Measurements from ENCODE around the gene PYDC2. TPM values are rescaled to one million over a fixed set of nuclear protein-coding genes. Genes with fewer than 3 reads are reported as not detected.

PYDC2 gene
- total and polyA plus RNA-seq, 7 donors, result not detected

- no peak for TF ChIP-seq CTCF (IDR thresholded peaks at IDR 0.05)
- H3K27me3 ChIP-seq (ENCODE audit: insufficient read depth in 3 of 3, low read length in 2 of 3), result no peaks in the 10 kb centered on the region
- no peak for DNase-seq
- no peak for ATAC-seq
- H3K36me3 ChIP-seq (ENCODE audit: insufficient read depth in 1 of 2, low read depth in 1 of 2), result no peaks in the 10 kb centered on the region
- intact Hi-C loops (cut with DNase I), result no loop called here
- H3K27ac ChIP-seq, result no peak overlapping the region
- H3K4me3 ChIP-seq, result no peak overlapping the region
- 20 to 35% (median 27%) methylated on average over 2 of the region's 2 CpGs for WGBS, 3 donors
- H3K9me3 ChIP-seq, result peaks cover 6% of the 10 kb centered on the region
- no peaks in the 10 kb centered on the region for H3K4me1 ChIP-seq
Measured at GRCh38 chr3:191435981-191436380, 25.0 kb upstream of the PYDC2 start.

GRCh38 chr3:191438150-191438814 is 22.7 kb upstream of the PYDC2 start:
- Histone ChIP-seq H3K4me3 (no peak overlapping the region), H3K36me3 (ENCODE audit: insufficient read depth in 1 of 2, low read depth in 1 of 2) (no peaks in the 10 kb centered on the region), H3K4me1 (no peaks in the 10 kb centered on the region), H3K9me3 (no peaks in the 10 kb centered on the region), H3K27ac (no peak overlapping the region), H3K27me3 (ENCODE audit: insufficient read depth in 3 of 3, low read length in 2 of 3) (no peaks in the 10 kb centered on the region)
- ATAC-seq (no peak), DNase-seq (no peak)
- WGBS, 3 donors, result 72 to 80% (median 74%) methylated on average over 2 of the region's 2 CpGs
- intact Hi-C loops (cut with DNase I), result no loop called here
- TF ChIP-seq CTCF (IDR thresholded peaks at IDR 0.05), result no peak

GRCh38 chr3:191440532-191440931 is 20.4 kb upstream of the PYDC2 start:
- H3K9me3 ChIP-seq, result no peaks in the 10 kb centered on the region
- WGBS, 3 donors, result 85 to 90% (median 89%) methylated on average over 4 of the region's 4 CpGs
- H3K27ac ChIP-seq, result no peak overlapping the region
- H3K4me1 ChIP-seq, result no peaks in the 10 kb centered on the region
- no peaks in the 10 kb centered on the region for H3K36me3 ChIP-seq (ENCODE audit: insufficient read depth in 1 of 2, low read depth in 1 of 2)
- no peak for DNase-seq
- no peak overlapping the region for H3K4me3 ChIP-seq
- no peak for TF ChIP-seq CTCF (IDR thresholded peaks at IDR 0.05)
- no peaks in the 10 kb centered on the region for H3K27me3 ChIP-seq (ENCODE audit: insufficient read depth in 3 of 3, low read length in 2 of 3)
- no peak for ATAC-seq
- intact Hi-C loops (cut with DNase I), result no loop called here

- DNase-seq, result no peak
- Histone ChIP-seq H3K27me3 (ENCODE audit: insufficient read depth in 3 of 3, low read length in 2 of 3) (no peaks in the 10 kb centered on the region), H3K9me3 (no peaks in the 10 kb centered on the region), H3K4me3 (no peak overlapping the region), H3K27ac (no peak overlapping the region), H3K4me1 (no peaks in the 10 kb centered on the region), H3K36me3 (ENCODE audit: insufficient read depth in 1 of 2, low read depth in 1 of 2) (no peaks in the 10 kb centered on the region)
- intact Hi-C loops (cut with DNase I), result no loop called here
- no peak for ATAC-seq
- 52 to 77% (median 70%) methylated on average over 2 of the region's 2 CpGs for WGBS, 3 donors
- no peak for TF ChIP-seq CTCF (IDR thresholded peaks at IDR 0.05)
Measured at GRCh38 chr3:191441687-191442086, 19.3 kb upstream of the PYDC2 start.

- intact Hi-C loops (cut with DNase I), result no loop called here
- ATAC-seq (no peak), DNase-seq (no peak)
- no peak for TF ChIP-seq CTCF (IDR thresholded peaks at IDR 0.05)
- Histone ChIP-seq H3K27ac (no peak overlapping the region), H3K9me3 (no peaks in the 10 kb centered on the region), H3K4me3 (no peak overlapping the region), H3K27me3 (ENCODE audit: insufficient read depth in 3 of 3, low read length in 2 of 3) (no peaks in the 10 kb centered on the region), H3K36me3 (ENCODE audit: insufficient read depth in 1 of 2, low read depth in 1 of 2) (no peaks in the 10 kb centered on the region), H3K4me1 (no peaks in the 10 kb centered on the region)
- WGBS, 3 donors, result 90 to 95% (median 92%) methylated on average over 3 of the region's 3 CpGs
Measured at GRCh38 chr3:191444569-191444968, 16.4 kb upstream of the PYDC2 start.
